ENCODE data around the gene KCNQ5. TPM values are rescaled to one million over a fixed set of nuclear protein-coding genes. Genes with fewer than 3 reads are reported as not detected.
"Not testable (repeated sequence)": the region's sequence is repeated elsewhere in the genome, so short reads cannot be mapped to it uniquely, and the experiment has no call there.

The KCNQ5 gene
- total RNA-seq, 1 experiment from 2014 or later = 0.84 TPM

DNA sequence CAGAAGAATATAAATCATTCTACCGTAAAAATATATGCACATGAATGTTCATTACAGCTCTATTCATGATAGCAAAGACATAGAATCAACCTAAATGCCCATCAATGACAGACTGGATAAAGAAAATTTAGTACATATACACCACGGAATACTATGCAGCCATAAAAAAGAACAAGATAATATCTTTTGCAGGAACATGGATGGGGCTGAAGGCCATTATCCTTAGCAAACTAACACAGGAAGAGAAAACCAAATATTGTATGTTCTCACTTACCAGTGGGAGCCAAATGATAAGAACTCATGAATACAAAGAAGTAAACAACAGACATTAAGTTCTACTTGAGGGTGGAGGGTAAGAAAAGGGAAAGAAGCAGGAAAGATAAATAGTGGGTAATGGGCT lies 595.0 kb downstream of the KCNQ5 start:
- no peak for DNase-seq (ENCODE audit: extremely low read depth, low read depth)

DNA sequence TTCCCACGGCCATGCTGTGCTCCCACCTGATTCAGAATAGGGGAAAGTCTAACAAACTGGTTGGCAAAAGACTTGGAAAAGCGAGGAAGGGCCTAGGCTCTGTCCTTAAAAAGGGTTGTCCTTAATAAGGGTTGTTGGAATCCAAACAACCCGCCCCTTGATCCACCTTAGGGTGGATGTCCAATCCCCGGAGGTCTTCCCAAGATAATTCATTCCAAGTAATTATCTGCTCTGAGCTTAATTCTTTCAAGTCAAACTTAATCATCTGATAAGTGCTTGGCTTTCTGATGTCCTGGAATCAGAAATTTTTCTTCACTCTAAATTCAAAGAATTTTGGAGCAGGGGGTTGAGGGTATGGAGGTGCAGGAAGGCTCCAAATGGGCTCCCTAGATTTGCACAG lies 603.5 kb downstream of the KCNQ5 start, which contains the start of gene KHDC1L:
Gene KHDC1L (minus strand): TSS at position 101 of the 400 bp plus-strand sequence. CDS start 88 bp downstream, at position 13.
- no peak for DNase-seq (ENCODE audit: extremely low read depth, low read depth)

DNA sequence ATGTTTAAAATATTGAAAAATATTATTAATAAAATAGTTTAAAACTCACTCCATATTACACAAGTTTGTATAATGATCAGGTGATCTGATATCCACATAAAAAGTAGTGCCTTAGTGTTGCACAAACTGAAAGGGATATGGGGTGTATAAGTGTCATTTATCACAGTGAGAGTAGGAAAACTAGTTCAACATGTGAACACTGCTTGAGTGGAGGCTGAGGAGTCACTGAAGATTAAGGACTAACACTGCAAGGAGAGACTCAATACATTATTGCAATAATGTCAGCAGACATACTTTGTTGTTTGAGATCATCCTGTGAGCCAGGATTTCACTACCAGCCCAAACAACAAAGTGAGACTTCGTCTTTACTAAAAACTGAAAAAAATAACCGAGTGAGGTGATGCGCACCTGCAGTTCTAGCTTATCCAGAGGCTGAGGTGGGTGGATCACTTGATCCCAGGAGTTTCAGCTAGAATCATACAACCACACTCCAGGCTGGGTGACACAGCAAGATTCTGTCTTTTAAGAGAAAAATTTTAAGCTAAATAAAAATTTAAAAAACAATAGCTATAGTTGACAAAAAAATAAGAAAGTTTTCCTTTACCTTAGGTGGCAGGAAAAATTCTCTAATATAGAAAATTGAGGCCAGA lies 605.9 kb downstream of the KCNQ5 start:
- DNase-seq (ENCODE audit: extremely low read depth, low read depth) = no peak

DNA sequence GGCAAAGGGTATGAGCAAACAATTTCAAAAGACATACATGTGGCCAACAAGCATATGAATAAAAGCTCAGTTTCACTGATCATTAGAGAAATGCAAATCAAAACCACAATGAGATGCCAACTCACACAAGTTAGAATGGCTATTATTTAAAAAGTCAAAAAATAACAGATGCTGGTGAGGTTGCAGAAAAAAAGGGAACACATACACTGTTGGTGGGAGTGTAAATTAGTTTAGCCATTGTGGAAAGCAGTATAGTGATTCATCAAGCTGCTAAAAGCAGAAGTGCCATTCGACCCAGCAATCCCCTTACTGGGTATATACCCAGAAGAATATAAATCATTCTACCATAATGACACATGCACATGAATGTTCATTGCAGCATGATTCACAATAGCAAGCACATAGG lies 610.1 kb downstream of the KCNQ5 start:
- no peak for DNase-seq (ENCODE audit: extremely low read depth, low read depth)

DNA sequence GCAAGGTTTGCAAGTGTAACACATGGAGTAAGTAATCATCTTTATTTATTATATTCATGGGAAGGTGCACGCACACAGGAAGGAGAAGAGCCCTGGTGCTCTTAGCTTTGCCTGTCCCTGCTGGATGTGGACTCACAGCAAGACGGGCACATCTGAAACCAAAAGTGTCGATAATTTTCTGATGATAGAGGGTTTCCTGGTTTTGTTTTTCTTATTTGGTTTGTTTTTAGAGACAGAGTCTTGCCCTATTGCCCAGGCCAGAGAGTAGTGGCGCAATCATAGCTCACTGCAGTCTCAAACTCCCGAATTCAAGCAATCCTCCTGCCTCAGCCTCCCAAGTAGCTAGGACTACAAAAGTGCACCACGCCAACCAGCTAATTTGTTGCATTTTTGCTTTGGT lies 611.2 kb downstream of the KCNQ5 start:
- DNase-seq (ENCODE audit: extremely low read depth, low read depth) = no peak

DNA sequence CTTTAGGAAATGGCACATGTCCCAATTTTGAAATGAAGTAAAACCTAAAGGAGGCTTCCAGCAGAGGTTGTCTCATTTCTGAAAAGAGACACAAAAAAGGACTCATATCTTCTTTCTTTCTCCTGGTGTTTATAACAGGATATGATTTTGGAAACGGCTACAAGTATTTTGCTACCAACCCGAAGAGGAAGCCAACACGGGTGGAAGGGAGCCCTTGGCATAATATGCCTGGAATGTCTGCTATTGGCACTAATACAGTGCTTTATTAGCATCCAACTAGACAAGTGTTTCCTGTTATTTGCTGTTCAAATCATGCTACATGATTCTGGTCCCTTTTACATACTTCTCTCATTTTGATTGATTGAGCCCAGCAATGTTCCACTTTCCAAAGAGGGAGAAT lies 612.1 kb downstream of the KCNQ5 start:
- DNase-seq (ENCODE audit: extremely low read depth, low read depth) = not testable (repeated sequence)

DNA sequence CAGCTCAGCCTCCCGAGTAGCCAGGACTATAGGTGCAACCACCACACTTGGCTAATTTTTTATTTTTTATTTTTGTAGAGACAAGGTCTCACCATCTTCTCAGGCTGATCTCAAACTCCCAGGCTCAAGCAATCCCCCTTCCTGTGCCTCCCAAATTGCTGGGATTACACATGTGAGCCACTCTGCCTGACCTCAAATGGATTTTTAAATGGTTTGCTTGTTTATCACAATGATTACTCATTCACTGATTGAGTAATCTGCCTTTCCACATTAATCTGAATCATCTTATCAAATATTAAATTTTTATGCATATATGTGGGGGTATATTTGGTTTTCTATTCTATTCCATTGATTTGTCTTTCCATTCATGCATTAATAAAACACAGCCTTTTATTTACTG lies 612.9 kb downstream of the KCNQ5 start:
- peak; percentile 4 for DNase-seq (ENCODE audit: extremely low read depth, low read depth)

DNA sequence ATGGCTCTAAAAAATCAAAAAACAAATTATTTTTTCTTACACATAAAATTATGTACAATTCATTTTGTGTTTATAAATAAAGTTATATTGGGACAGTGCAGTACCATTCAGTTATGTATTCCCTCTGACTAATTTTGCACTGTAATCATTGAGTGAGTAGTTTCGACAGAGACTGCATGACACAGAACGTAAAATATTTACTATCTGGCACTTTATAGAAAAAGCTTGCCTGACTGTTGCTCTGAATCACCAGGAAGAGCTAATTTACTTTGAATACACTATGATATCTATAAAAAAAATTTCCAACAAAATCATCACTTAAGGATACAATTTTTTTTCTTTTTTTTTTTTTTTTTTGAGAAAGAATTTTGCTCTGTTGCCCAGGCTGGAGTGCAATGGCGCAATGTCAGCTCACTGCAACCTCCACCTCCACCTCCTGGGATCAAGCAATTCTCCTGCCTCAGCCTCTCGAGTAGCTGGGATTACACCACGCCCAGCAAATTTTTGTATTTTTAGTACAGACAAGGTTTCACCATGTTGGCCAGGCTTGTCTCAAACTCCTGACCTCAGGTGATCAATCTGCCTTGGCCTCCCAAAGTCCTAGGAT lies 614.4 kb downstream of the KCNQ5 start:
- peak; percentile 9 for DNase-seq (ENCODE audit: extremely low read depth, low read depth)

DNA sequence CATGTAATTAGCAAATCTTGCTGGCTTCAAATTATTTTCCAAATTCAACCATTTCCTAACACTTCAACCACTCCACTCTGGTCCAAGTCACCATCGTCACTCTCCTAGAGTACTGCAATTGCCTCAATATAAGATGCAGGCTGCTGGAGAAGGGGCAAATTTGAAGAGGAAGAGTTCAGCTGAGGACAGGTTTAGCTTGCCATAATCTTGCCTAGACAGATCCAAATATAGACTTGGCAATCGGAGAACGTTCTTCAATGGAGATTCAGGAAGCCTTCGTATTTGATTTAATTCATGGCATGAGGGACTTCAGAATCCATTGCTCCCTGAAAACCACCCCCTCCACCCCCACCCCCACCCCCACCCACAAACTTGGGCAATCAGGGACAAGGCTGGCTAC lies 618.9 kb downstream of the KCNQ5 start:
- DNase-seq (ENCODE audit: extremely low read depth, low read depth) = no peak

DNA sequence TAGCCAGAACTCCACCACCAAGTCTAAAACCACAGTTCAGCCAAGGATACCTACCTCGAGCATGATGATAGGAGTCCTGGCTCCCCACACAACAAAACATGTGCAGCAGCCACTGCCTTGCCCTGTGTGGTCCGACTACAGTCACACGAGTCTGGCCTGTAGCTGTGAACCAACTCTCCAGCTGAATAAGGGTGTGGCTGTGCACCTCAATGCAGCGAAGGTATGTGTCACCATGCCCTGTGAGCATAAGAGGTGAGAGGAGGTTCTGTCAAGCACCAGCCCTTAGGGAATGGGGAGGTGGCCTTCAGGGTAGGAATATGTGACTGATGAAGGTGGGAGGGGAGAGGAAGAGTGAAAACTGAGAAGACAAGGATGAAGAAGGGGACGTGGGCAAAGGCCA lies 620.1 kb downstream of the KCNQ5 start:
- no peak for DNase-seq (ENCODE audit: extremely low read depth, low read depth)

Small RNAs within 50 kb of the gene (small RNA-seq; reads per million reads assigned to genes)
- gene MIR4282 = 0 reads per million in 2 experiments
